Measurements from ENCODE around the gene TNFRSF8.

Gene TNFRSF8

DNA sequence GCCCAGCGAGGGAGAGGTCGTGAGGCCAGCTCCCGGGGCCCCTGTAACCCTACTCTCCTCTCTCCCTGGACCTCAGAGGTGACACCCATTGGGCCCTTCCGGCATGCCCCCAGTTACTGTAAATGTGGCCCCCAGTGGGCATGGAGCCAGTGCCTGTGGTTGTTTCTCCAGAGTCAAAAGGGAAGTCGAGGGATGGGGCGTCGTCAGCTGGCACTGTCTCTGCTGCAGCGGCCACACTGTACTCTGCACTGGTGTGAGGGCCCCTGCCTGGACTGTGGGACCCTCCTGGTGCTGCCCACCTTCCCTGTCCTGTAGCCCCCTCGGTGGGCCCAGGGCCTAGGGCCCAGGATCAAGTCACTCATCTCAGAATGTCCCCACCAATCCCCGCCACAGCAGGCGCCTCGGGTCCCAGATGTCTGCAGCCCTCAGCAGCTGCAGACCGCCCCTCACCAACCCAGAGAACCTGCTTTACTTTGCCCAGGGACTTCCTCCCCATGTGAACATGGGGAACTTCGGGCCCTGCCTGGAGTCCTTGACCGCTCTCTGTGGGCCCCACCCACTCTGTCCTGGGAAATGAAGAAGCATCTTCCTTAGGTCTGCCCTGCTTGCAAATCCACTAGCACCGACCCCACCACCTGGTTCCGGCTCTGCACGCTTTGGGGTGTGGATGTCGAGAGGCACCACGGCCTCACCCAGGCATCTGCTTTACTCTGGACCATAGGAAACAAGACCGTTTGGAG, 80.0 kb downstream of the TNFRSF8 start:
- Mint-ChIP-seq H3K27me3 (no peaks in the 10 kb centered on the region), H3K4me1 (ENCODE audit: low read depth in 2 of 2) (peaks cover 19 to 34% of the 10 kb centered on the region in 2 donors), H3K36me3 (ENCODE audit: insufficient read depth) (no peaks in the 10 kb centered on the region), H3K9me3 (no peaks in the 10 kb centered on the region), H3K4me3 (peak overlapping the region in 1 of 2 donors; percentile 58), H3K27ac (peak overlapping the region; percentile 64 to 83)
- DNase-seq (no peak), ATAC-seq (replicated peaks) (no peak)

DNA sequence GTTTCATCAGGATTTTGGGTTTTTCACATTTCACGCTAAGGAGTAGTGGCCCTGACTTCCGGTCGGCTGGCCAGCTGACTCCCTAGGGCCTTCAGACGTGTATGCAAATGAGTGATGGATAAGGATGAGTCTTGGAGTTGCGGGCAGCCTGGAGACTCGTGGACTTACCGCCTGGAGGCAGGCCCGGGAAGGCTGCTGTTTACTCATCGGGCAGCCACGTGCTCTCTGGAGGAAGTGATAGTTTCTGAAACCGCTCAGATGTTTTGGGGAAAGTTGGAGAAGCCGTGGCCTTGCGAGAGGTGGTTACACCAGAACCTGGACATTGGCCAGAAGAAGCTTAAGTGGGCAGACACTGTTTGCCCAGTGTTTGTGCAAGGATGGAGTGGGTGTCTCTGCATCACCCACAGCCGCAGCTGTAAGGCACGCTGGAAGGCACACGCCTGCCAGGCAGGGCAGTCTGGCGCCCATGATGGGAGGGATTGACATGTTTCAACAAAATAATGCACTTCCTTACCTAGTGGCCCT, 80.6 kb downstream of the TNFRSF8 start:
- no peaks in the 10 kb centered on the region for H3K27me3 Mint-ChIP-seq
- H3K27ac Mint-ChIP-seq: peak overlapping the region; percentile 64 to 83
- no peak for DNase-seq
- peak; percentile 47 for ATAC-seq (replicated peaks)
- H3K36me3 Mint-ChIP-seq (ENCODE audit: insufficient read depth): no peaks in the 10 kb centered on the region
- H3K4me1 Mint-ChIP-seq (ENCODE audit: low read depth in 2 of 2): peaks cover 22 to 37% of the 10 kb centered on the region in 2 donors
- peak overlapping the region; percentile 35 to 58 for H3K4me3 Mint-ChIP-seq
- H3K9me3 Mint-ChIP-seq: no peaks in the 10 kb centered on the region

DNA sequence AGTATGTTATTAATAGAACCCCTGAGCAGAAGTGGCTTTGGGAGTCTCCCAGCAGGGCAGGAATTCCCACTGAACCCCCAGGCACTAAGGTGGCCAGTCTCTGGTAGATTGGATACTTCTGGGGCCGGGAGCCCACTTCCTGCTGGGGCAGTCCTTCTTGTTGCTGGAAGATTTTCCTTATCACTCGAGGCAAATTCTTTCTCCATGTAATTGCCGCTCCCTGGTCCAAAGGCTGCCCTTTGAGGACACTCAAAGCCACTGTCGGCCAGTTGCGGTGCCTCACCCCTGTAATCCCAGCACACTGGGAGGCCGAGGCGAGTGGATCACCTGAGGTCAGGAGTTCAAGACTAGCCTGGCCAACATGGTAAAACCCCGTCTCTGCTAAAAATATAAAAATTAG, 81.1 kb downstream of the TNFRSF8 start:
- DNase-seq: no peak
- Mint-ChIP-seq H3K4me3 (peak overlapping the region in 1 of 2 donors; percentile 58), H3K27ac (peak overlapping the region in 1 of 2 donors; percentile 83), H3K27me3 (no peaks in the 10 kb centered on the region), H3K9me3 (no peaks in the 10 kb centered on the region), H3K4me1 (ENCODE audit: low read depth in 2 of 2) (peaks cover 27 to 42% of the 10 kb centered on the region in 2 donors), H3K36me3 (ENCODE audit: insufficient read depth) (no peaks in the 10 kb centered on the region)
- ATAC-seq (replicated peaks): no peak

DNA sequence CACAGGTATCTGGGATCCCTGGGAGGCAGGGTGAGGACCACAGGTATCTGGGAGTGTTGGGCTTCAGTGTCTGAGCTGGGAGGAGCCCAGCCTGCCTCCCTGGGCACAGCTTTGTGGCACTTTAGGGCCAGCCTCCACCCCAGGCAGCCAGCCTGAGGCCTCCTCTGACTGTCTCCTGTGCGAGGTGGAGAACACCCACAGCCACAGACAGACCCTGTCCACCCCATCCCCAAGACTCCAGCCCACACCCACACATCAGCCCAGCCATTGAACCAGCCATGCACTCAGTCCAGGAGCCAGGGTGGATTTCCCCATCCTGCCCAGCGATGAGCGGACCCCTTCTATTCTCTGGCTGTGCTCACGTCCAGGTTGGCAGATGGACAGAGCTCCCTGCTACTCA, 81.9 kb downstream of the TNFRSF8 start:
- peaks cover 35 to 45% of the 10 kb centered on the region in 2 donors for H3K4me1 Mint-ChIP-seq (ENCODE audit: low read depth in 2 of 2)
- peaks cover 0 to 6% of the 10 kb centered on the region in 2 donors for H3K9me3 Mint-ChIP-seq
- no peaks in the 10 kb centered on the region for H3K36me3 Mint-ChIP-seq (ENCODE audit: insufficient read depth)
- no peak for DNase-seq
- no peaks in the 10 kb centered on the region for H3K27me3 Mint-ChIP-seq
- no peak for ATAC-seq (replicated peaks)
- peak overlapping the region in 1 of 2 donors; percentile 46 for H3K27ac Mint-ChIP-seq
- no peak overlapping the region for H3K4me3 Mint-ChIP-seq

DNA sequence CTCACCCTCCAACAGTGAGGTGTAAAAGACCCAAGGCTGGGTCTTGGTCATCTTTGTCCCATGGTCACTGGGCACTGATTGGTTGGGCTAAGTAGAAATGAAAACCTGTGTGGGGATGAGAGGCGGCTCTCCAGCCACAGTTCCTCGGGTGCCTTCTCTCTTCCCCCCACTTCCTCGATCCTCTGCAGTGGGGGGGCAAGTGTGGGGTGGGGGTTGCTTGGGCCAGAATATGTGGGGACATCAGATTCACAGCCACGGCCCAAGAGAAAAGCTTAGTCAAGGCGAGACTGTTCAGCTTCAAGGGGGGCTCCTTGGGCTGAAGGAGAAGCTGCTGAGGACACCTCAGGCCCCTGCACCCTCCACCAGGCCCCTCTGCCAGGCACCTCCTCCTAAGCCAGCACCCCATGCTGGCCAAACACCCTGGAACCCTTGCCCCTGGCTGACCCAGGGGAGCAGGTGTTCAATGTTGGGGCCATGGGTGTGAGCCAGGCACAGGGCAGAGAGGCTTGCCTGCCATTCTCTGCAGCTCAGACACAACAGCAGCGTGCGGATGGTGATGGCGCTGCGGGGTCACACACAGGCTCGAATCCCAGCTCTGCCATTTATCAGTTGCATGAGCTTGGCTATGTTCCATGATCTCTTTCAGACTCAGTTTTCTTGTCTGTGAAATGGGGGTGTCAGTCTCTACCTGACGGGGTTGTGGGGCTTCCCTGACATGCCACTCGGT, 82.7 kb downstream of the TNFRSF8 start:
- no peaks in the 10 kb centered on the region for H3K36me3 Mint-ChIP-seq (ENCODE audit: insufficient read depth)
- ATAC-seq (replicated peaks) (no peak), DNase-seq (no peak)
- peak overlapping the region in 1 of 2 donors; percentile 94 for H3K27ac Mint-ChIP-seq
- no peak overlapping the region for H3K4me3 Mint-ChIP-seq
- peaks cover 43 to 53% of the 10 kb centered on the region in 2 donors for H3K4me1 Mint-ChIP-seq (ENCODE audit: low read depth in 2 of 2)
- peaks cover 0 to 6% of the 10 kb centered on the region in 2 donors for H3K9me3 Mint-ChIP-seq
- no peaks in the 10 kb centered on the region for H3K27me3 Mint-ChIP-seq

DNA sequence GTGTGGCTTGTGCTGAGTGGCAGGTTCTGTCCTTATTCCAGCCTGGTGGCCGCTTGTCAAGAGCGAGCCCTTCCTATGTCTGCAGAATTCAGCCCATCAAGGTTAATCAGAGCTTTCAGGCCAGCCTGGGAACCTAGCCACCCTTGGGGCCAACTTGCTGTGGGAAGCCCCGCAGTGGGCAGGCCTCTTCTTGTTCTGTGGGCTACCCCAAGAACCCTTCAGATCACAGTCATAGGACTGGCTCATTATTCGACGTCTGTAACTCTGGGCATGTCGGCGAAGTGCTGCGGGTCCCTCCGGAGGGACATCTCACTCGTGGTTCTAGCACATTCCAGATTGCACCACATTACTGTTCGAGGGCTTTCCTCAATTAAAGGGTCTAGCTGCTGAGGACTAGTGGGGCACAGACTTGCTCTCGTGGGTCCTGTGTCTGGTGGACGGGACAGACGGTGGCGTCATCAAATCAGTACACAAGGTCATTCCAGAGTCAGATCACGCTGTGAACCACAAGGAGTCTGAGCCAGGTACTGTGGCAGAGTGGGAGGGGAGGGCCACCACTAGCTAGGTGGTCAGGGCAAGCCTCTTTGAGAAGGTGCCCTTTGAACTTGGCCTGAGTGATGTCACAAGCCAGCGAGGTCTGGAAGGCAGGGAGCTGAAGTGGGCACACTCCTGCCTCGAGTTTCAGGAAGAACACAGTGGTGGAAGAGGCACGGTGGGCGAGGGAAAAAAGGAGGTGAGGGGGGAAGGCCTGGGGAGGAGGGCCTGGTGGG, 83.4 kb downstream of the TNFRSF8 start:
- peak overlapping the region in 1 of 2 donors; percentile 45 for H3K4me3 Mint-ChIP-seq

DNA sequence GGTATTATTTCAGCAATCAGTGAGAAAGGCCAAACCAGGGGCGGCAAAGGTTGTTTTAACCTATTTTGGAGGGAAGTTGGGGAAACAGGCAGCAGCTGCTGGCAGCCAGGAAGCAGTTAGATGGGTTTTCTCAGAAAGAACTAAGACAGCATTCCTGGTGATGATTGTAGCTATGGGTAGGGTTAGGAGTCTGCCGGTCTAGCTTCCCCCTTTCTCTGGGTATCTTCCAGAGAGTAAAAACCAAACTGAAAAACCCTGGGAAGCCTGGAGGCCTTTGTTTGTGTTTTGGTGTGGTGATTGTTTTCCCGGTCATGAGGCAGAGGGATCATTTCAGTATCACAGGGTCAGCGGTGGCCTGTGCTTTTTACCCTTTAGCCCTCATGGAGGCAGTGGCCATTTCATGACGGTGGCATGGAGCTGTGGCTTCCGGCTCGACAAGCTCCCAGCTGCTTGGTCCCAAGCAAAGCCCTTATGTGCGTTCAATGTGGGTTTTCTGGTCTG, 84.1 kb downstream of the TNFRSF8 start:
- Mint-ChIP-seq H3K4me3 (peak overlapping the region; percentile 45 to 69), H3K36me3 (ENCODE audit: insufficient read depth) (peaks cover 7% of the 10 kb centered on the region), H3K27me3 (no peaks in the 10 kb centered on the region), H3K27ac (peak overlapping the region; percentile 88 to 94), H3K4me1 (ENCODE audit: low read depth in 2 of 2) (peaks cover 57 to 67% of the 10 kb centered on the region in 2 donors), H3K9me3 (peaks cover 0 to 6% of the 10 kb centered on the region in 2 donors)
- DNase-seq (no peak), ATAC-seq (replicated peaks) (no peak)

More for the DNA sequence above, 83.4 kb downstream of the TNFRSF8 start:
- peaks cover 0 to 6% of the 10 kb centered on the region in 2 donors for H3K9me3 Mint-ChIP-seq
- H3K36me3 Mint-ChIP-seq (ENCODE audit: insufficient read depth): peaks cover 3% of the 10 kb centered on the region
- ATAC-seq (replicated peaks) (no peak), DNase-seq (no peak)
- no peaks in the 10 kb centered on the region for H3K27me3 Mint-ChIP-seq
- H3K4me1 Mint-ChIP-seq (ENCODE audit: low read depth in 2 of 2): peaks cover 50 to 60% of the 10 kb centered on the region in 2 donors
- H3K27ac Mint-ChIP-seq: peak overlapping the region; percentile 88 to 94

DNA sequence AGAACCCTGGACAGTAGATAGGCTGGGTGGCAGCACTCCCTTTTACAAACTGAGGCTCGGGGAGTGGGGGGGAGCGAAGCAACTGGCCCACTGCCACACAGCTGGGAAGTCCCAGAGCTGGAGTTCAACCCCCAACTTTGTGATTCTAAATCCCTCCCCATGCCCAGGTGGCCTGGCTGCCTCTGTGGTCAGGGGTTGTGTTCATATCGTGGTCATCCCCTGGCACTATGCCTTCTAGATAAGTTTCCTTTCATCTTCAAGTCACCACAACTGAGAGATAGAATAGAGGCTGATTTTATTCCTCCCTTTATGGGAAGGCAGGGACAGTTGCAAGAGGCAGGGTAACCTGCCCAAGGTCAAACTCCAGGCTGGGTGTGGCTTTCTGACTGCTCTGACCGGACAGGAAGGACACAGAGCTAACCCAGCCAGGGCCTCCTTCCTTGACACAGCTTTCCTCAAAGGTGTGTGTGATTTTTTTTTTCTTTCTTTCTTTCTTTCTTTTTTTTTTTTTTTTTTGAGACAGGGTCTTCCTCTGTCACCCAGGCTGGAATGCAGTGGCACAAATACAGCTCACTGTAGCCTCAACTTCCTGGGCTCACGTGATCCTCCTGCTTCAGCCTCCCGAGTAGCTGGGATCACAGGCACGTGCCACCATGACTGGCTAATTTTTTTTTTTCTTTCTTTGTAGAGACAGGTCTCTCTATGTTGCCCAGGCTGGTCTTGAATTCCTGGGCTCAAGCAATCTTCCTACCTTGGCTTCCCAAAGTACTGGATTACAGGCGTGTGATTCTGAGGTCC, 85.3 kb downstream of the TNFRSF8 start:
- peaks cover 0 to 6% of the 10 kb centered on the region in 2 donors for H3K9me3 Mint-ChIP-seq
- peaks cover 7% of the 10 kb centered on the region for H3K36me3 Mint-ChIP-seq (ENCODE audit: insufficient read depth)
- peaks cover 68 to 73% of the 10 kb centered on the region in 2 donors for H3K4me1 Mint-ChIP-seq (ENCODE audit: low read depth in 2 of 2)
- ATAC-seq (replicated peaks) (no peak), DNase-seq (no peak)
- peak overlapping the region; percentile 69 to 74 for H3K4me3 Mint-ChIP-seq
- H3K27me3 Mint-ChIP-seq: no peaks in the 10 kb centered on the region
- peak overlapping the region; percentile 94 to 95 for H3K27ac Mint-ChIP-seq

DNA sequence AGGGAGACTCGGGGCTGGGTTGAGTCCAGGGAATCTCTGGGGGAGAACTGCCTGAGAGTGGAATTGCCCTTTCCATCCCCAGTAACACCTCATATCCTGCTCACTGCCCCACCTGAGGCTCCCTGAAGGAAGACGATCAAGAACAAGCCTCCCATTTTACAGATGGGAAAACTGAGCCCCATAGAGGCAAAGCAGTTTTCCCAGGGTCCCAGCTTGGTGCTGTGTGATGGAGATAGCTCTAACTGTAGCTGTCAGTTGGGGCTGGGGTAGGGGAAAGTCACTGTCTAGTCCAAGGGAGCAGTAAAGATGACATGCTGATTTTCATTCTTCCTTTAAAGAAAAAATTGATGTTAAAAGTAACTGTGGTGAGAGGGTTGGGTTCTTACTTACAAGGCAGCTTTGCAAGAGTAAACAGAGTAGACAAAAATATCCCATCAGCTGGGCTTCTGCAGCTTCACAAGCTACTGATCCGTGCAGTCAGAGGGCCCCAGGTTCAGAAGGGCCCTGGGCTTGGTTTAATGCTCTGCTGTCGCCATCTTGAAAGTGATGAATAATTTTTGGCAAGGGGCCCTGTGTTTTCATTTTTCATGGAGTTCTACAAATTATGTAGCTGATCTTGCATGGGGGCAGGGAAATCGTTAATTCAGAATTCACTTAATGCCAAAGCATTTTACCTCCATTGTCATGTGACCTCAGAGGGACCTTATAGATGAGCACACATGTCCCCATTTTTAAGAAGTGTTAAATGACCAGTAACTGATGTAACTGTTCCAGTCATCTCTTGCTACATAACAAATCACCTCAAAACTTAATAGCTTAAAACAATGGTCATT, 86.1 kb downstream of the TNFRSF8 start:
- ATAC-seq (replicated peaks) (no peak), DNase-seq (no peak)
- H3K9me3 Mint-ChIP-seq: peaks cover 0 to 6% of the 10 kb centered on the region in 2 donors
- H3K27me3 Mint-ChIP-seq: no peaks in the 10 kb centered on the region
- H3K27ac Mint-ChIP-seq: peak overlapping the region; percentile 94 to 95
- peaks cover 7% of the 10 kb centered on the region for H3K36me3 Mint-ChIP-seq (ENCODE audit: insufficient read depth)
- H3K4me1 Mint-ChIP-seq (ENCODE audit: low read depth in 2 of 2): peaks cover 65 to 70% of the 10 kb centered on the region in 2 donors
- H3K4me3 Mint-ChIP-seq: peak overlapping the region; percentile 69 to 74

DNA sequence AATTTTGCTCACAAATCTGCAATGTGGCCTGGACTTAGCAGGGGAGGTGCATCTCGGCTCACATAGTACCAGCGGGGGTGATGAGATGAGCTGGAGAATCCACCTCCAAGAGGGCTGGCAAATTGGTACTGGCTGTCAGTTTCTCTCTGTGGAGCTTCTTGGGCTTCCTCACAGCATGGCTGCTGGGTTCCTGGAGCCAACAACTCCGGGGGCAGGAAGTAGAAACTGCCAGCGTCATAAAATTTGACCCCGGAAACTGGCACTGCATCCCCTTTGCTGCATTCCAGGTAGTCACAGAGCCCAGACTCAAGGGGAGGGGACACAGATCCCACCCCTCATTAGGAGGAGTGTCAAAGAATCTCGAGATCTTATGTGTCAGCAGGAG, 86.7 kb downstream of the TNFRSF8 start:
- Mint-ChIP-seq H3K36me3 (ENCODE audit: insufficient read depth) (peaks cover 7% of the 10 kb centered on the region), H3K27me3 (no peaks in the 10 kb centered on the region), H3K4me1 (ENCODE audit: low read depth in 2 of 2) (peaks cover 66 to 71% of the 10 kb centered on the region in 2 donors), H3K9me3 (peaks cover 0 to 6% of the 10 kb centered on the region in 2 donors), H3K27ac (peak overlapping the region; percentile 94 to 95), H3K4me3 (peak overlapping the region; percentile 69 to 74)
- no peak for DNase-seq
- ATAC-seq (replicated peaks): no peak

DNA sequence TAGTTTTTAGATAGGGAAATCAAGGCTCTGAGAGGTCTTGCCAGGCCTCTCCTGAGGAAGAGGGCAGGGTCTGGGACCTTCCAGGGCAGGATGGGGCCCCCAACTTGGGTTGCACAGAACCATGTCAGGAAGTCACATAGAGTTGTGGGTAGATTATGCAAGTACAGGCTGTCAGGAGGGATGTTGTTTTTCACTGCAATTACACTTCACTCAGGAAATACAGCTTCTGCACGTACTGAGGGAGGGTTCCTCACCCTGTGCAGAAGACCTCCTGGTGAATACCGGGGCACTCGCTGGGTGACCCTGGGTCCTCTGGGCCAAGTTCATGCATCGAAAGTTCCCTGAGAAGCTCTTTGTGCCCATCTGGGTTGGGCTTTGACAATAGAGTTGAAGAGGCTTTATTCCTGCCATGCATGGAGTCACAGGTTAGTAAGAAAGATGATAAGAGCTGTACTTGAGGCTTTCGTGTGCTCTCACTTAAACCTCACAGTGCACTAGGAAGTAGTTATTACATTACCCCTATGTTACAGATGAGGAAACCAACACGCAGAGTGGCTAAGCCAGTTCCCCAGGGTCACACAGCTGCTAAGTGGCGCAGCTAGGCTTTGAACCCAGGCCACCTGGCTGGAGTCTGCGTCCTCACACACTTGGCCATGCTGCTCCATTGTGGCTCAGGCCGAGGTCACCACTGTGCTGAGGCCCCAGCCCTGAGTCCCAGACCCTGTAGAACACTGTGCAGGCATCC, 87.5 kb downstream of the TNFRSF8 start:
- H3K4me3 Mint-ChIP-seq: peak overlapping the region; percentile 69 to 74
- ATAC-seq (replicated peaks): peak; percentile 72
- H3K9me3 Mint-ChIP-seq: peaks cover 0 to 6% of the 10 kb centered on the region in 2 donors
- peak in 2 of 3 experiments; percentile 28 to 35 for DNase-seq
- H3K4me1 Mint-ChIP-seq (ENCODE audit: low read depth in 2 of 2): peaks cover 73 to 74% of the 10 kb centered on the region in 2 donors
- H3K27ac Mint-ChIP-seq: peak overlapping the region; percentile 94 to 95
- no peaks in the 10 kb centered on the region for H3K27me3 Mint-ChIP-seq
- H3K36me3 Mint-ChIP-seq (ENCODE audit: insufficient read depth): peaks cover 7% of the 10 kb centered on the region
